Heart right ventricle (tissue), 16 donors: ENCODE data around the gene PPARG. TPM values are rescaled to one million over a fixed set of nuclear protein-coding genes. Genes with fewer than 3 reads are reported as not detected.

Experiments used
- ATAC-seq, 8 donors: fragments of 200-7000 bp; cut with Tn5 transposase; one replicate each; pipeline ENCODE4 v1.9.1; 2020; ENCODE audit warnings: mild to moderate bottlenecking in 8 of 8, moderate library complexity in 8 of 8, moderate number of reproducible peaks in 1 of 8
- DNase-seq, 2 donors: peaks; one replicate each; pipeline ENCODE4 v3.0.0-alpha.2; 2020
- H3K27ac ChIP-seq, 10 donors: fragments of 200-600 bp; sonication (generic) in 2 of 10; one replicate each; pipeline versions ENCODE4 v1.5.0 to v1.8.0; 2020 to 2022; ENCODE audit warnings: mild to moderate bottlenecking in 3 of 10
- H3K27me3 ChIP-seq, 7 donors: fragments of 200-600 bp; one replicate each; pipeline ENCODE4 v1.8.0; 2021 to 2022; ENCODE audit warnings: mild to moderate bottlenecking in 2 of 7
- H3K36me3 ChIP-seq, 9 donors: fragments of 200-600 bp; sonication (generic) in 1 of 9; one replicate each; pipeline versions ENCODE4 v1.5.0 to v1.8.0; 2020 to 2022; ENCODE audit warnings: mild to moderate bottlenecking in 2 of 9
- H3K4me1 ChIP-seq, 9 donors: fragments of 200-600 bp; sonication (generic) in 1 of 9; one replicate each; pipeline versions ENCODE4 v1.5.0 to v1.8.0; 2020 to 2022; ENCODE audit warnings: mild to moderate bottlenecking in 4 of 9
- H3K4me3 ChIP-seq, 10 donors: fragments of 200-600 bp; sonication (generic) in 2 of 10; one replicate each; pipeline versions ENCODE4 v1.5.0 to v1.8.0; 2020 to 2022; ENCODE audit warnings: mild to moderate bottlenecking in 7 of 10, moderate library complexity in 2 of 10
- H3K9me3 ChIP-seq, 11 donors: fragments of 200-600 bp in 10 of 11; sonication (generic) in 2 of 11; one replicate each; pipeline versions ENCODE4 v1.5.0 to v1.8.0; 2013 to 2022; ENCODE audit warnings: mild to moderate bottlenecking in 2 of 11, control low read depth in 1 of 11, moderate library complexity in 1 of 11
- WGBS, 2 donors: extraction: QIAGEN DNeasy Blood & Tissue Kit; methylation state at CpG; one replicate each; pipeline ENCODE4 v1.1.7; 2013; ENCODE audit warnings: inconsistent platforms in 1 of 2; 5-methylcytosine and 5-hydroxymethylcytosine counted together
- intact Hi-C, 10 donors: fragments of 100-400 bp; cut with DNase I; formaldehyde crosslinking; loops; one replicate each; pipeline versions ENCODE4 v1.11.1 to v1.14.2; 2022
- polyA plus RNA-seq, 2 donors: library from polyadenylated mRNA; stranded (reverse); fragments of 200-250 nt; gene quantifications; one replicate each; pipeline ENCODE4 v1.2.3, GENCODE V29; 2013
- total RNA-seq, 10 donors: library from RNA; stranded (reverse); fragmentation: NEBNext Ultra II Directional in 3 of 10; extraction: Animal tissue kit (Norgen Biotek cat#: 25700) in 3 of 10; gene quantifications; one replicate each; pipeline versions ENCODE4 v1.2.1 to v1.2.4, GENCODE V29; 2021 to 2023
- TF ChIP-seq, protein P1 (sequence below), 9 donors: fragments of 200-600 bp; sonication (generic) in 2 of 9; IDR thresholded peaks; one replicate each; pipeline versions ENCODE4 v1.5.0 to v1.8.0; 2021 to 2022; ENCODE audit warnings: antibody characterized with exemption in 9 of 9, mild to moderate bottlenecking in 5 of 9, moderate library complexity in 1 of 9
- donor health status: Arrhythmogenic right ventricular cardiomyopathy.
- donor health status: ischemic (EF 13 %, LVEDD 7.1; RV severe dilation, severe dysfunction).
- donor health status: healthy with polysubstance abuse.
- donor health status: DM: no; HTN: yes; CAD: no.
- donor health status: DM: no; HTN: no; CAD: no.
- donor health status: ischemic (EF 25% LVEDD 6.9; RV normal size, moderate dysfunction).
- donor health status: ischemic (EF 25% LVEDD 5.7; RV mildly dilated, moderate dysfunction).
- donor health status: healthy.
- donor health status: DM: yes; HTN: yes; CAD: no.
- donor health status: Ischemic cardiomyopathy.
- donor health status: ischemic (EF 35%, LVEDD 5.7; RV mildly dilated, moderate dysfunction).
- donor health status: nonischemic (EF 11% LVEDD 7.7; RV severe dilation, severe dysfunction).
- donor health status: DM: yes; HTN: yes; CAD: no.
- donor health status: PGD.
- donor health status: ischemic (EF 29% LVEDD 5.4; RV normal size, mild dysfunction).
- donor health status: nonischemic (EF 23%, LVEDD 6.1; RV moderate dilation, normal function).

Gene PPARG
- total and polyA plus RNA-seq, 12 donors, result 10.8 to 31.5 (median 14.6) TPM

DNA sequence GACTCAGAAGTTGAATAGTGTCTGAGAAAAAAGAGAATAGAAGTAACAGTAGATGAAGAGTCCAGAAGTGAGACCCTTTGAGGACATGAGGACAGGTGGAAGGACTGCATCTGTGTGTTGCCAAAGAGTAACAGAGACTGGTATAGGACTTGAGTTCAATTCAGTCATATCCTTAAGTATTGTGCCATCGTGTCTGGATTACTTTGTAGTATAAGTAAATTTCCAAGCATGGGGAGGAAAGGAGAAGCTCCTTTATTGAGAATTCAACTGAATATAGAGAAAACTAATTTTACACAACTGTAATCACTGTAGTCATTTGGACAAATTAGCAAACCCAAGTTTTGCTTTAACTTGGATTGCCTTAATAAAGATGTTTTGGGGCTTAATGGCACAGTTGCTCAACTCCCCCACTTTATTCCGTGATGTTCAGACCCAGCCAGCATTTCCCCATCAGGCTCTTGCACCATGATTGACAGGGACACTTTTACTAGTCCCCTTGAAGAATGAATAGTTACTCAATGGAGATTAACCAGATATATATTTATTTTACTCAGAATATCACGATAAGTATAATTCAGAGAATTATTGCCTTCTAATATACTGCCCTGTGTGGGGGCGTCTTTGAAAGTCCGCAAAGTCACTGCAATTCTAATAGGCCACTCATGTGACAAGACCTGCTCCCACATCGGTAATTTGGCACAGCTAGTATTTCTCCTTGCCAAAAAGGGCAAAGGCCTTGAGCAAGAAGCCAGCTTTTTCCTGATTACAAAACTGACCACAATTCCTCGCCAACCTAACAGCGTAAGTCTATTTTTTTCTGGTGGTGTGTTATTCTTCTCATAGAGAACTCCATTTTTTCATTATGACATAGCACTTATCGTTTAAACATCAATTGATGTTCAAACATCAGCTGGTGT, 61.3 kb downstream of the PPARG start:
- Histone ChIP-seq H3K9me3 (no peaks in the 10 kb centered on the region), H3K4me3 (no peak overlapping the region), H3K27me3 (no peaks in the 10 kb centered on the region), H3K4me1 (peaks cover 4 to 50% (median 36%) of the 10 kb centered on the region in 9 donors), H3K27ac (peak overlapping the region in 8 of 10 donors; percentile 7 to 42 (median 18)), H3K36me3 (no peaks in the 10 kb centered on the region)
- ATAC-seq (peak; percentile 40 to 85 (median 62)), DNase-seq (peak in 1 of 2 donors; percentile 40)
- TF ChIP-seq, protein P1, sequence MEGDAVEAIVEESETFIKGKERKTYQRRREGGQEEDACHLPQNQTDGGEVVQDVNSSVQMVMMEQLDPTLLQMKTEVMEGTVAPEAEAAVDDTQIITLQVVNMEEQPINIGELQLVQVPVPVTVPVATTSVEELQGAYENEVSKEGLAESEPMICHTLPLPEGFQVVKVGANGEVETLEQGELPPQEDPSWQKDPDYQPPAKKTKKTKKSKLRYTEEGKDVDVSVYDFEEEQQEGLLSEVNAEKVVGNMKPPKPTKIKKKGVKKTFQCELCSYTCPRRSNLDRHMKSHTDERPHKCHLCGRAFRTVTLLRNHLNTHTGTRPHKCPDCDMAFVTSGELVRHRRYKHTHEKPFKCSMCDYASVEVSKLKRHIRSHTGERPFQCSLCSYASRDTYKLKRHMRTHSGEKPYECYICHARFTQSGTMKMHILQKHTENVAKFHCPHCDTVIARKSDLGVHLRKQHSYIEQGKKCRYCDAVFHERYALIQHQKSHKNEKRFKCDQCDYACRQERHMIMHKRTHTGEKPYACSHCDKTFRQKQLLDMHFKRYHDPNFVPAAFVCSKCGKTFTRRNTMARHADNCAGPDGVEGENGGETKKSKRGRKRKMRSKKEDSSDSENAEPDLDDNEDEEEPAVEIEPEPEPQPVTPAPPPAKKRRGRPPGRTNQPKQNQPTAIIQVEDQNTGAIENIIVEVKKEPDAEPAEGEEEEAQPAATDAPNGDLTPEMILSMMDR (IDR thresholded peaks at IDR 0.05), result no peak
- intact Hi-C loops, result no loop called here
- WGBS, 2 donors, result 30 to 59% methylated on average over 9 of the region's 9 CpGs

DNA sequence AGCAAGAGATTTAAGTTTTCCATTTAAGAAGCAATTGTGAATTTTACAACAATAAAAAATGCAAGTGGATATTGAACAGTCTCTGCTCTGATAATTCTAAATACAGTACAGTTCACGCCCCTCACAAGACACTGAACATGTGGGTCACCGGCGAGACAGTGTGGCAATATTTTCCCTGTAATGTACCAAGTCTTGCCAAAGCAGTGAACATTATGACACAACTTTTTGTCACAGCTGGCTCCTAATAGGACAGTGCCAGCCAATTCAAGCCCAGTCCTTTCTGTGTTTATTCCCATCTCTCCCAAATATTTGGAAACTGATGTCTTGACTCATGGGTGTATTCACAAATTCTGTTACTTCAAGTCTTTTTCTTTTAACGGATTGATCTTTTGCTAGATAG, 62.3 kb downstream of the PPARG start:
- Histone ChIP-seq H3K36me3 (no peaks in the 10 kb centered on the region), H3K9me3 (no peaks in the 10 kb centered on the region), H3K4me3 (no peak overlapping the region), H3K4me1 (peaks cover 4 to 50% (median 36%) of the 10 kb centered on the region in 9 donors), H3K27me3 (no peaks in the 10 kb centered on the region), H3K27ac (peak overlapping the region in 3 of 10 donors; percentile 16 to 42 (median 29))
- TF ChIP-seq, protein P1 (IDR thresholded peaks at IDR 0.05), result no peak
- intact Hi-C loops, result no loop called here
- WGBS, 2 donors, result 63 to 82% methylated on average over 4 of the region's 4 CpGs
- no peak for DNase-seq
- ATAC-seq, result peak in 6 of 8 donors; percentile 42 to 83 (median 64)

DNA sequence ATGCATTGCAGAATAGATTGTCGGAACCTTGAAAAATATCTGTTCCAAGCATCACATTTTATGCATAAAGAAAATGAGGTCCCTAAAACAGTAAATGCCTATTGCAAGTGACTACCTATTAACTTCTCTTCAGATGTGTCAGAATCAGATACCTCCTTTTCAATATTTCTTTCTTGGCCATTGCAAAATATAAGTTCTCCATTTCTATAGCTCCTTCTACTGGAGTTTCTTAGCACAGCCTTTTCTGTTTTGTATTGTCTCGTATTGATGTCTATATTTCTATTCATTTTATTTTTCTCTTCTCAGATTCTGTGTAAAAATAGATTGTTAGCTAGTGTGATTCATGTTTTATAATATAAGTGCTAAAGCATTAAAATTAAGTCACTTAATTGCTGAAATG, 63.4 kb downstream of the PPARG start:
- no peak overlapping the region for H3K4me3 ChIP-seq
- WGBS, 2 donors, result 88 to 92% methylated on average over 2 of the region's 2 CpGs
- intact Hi-C loops, result no loop called here
- H3K27ac ChIP-seq, result no peak overlapping the region
- DNase-seq (no peak), ATAC-seq (no peak)
- H3K4me1 ChIP-seq, result peaks cover 4 to 56% (median 42%) of the 10 kb centered on the region in 9 donors
- TF ChIP-seq, protein P1 (IDR thresholded peaks at IDR 0.05), result peak in 1 of 9 donors; percentile 25
- no peaks in the 10 kb centered on the region for H3K27me3 ChIP-seq
- no peaks in the 10 kb centered on the region for H3K36me3 ChIP-seq
- H3K9me3 ChIP-seq, result no peaks in the 10 kb centered on the region

DNA sequence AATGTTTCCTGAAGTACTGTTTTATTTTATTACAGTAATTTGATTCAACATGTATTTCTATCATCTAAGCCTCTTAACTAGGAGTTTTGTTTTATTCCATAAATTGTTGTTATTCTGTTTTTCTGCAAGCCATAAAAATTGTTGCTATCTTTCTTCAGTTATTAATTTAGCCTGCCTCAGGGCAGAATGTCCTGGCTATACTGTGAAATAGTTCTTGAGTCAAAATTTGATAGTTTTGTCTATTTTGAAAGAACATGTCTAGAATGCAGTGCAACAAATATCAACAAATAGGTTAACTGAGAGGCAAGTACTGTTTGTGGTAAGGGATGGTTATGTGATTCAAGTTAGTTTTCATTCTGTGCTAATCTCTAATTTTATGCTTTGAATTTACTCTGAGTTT, 63.9 kb downstream of the PPARG start:
- H3K4me1 ChIP-seq, result peaks cover 4 to 56% (median 42%) of the 10 kb centered on the region in 9 donors
- DNase-seq, result no peak
- H3K9me3 ChIP-seq, result no peaks in the 10 kb centered on the region
- intact Hi-C loops, result no loop called here
- TF ChIP-seq, protein P1 (IDR thresholded peaks at IDR 0.05), result no peak
- no peaks in the 10 kb centered on the region for H3K36me3 ChIP-seq
- H3K27me3 ChIP-seq, result no peaks in the 10 kb centered on the region
- no peak for ATAC-seq
- no peak overlapping the region for H3K4me3 ChIP-seq
- no peak overlapping the region for H3K27ac ChIP-seq
